IPS-20b (cell line): Measurements from ENCODE around the gene LHX3.

Experiments
- H3K27ac ChIP-seq: one replicate; pipeline ENCODE4 v1.5.1; 2013; ENCODE audit warnings: low read length
- H3K27me3 ChIP-seq: 2 replicates; pipeline ENCODE4 v1.6.1; 2013; ENCODE audit warnings: mild to moderate bottlenecking, low read length, inconsistent platforms; ENCODE audit not compliant: insufficient read depth
- H3K36me3 ChIP-seq: 2 replicates; pipeline ENCODE4 v1.6.1; 2013; ENCODE audit warnings: low read depth, mild to moderate bottlenecking, inconsistent platforms, low read length, moderate library complexity; ENCODE audit not compliant: insufficient read depth
- H3K4me1 ChIP-seq: 2 replicates; pipeline ENCODE4 v1.6.1; 2013; ENCODE audit warnings: mild to moderate bottlenecking, control low read depth, inconsistent platforms, low read length, moderate library complexity; ENCODE audit not compliant: insufficient read depth
- H3K4me3 ChIP-seq: 2 replicates; pipeline ENCODE4 v1.5.1; 2013; ENCODE audit warnings: mild to moderate bottlenecking, low read length, inconsistent platforms
- H3K9ac ChIP-seq: 2 replicates; pipeline ENCODE4 v1.6.1; 2013; ENCODE audit warnings: low read depth, mild to moderate bottlenecking, inconsistent platforms, low read length, moderate library complexity
- H3K9me3 ChIP-seq: 2 replicates; pipeline ENCODE4 v1.6.1; 2013; ENCODE audit warnings: mild to moderate bottlenecking, low read depth, low read length, inconsistent platforms; ENCODE audit not compliant: insufficient read depth

LHX3 gene

DNA sequence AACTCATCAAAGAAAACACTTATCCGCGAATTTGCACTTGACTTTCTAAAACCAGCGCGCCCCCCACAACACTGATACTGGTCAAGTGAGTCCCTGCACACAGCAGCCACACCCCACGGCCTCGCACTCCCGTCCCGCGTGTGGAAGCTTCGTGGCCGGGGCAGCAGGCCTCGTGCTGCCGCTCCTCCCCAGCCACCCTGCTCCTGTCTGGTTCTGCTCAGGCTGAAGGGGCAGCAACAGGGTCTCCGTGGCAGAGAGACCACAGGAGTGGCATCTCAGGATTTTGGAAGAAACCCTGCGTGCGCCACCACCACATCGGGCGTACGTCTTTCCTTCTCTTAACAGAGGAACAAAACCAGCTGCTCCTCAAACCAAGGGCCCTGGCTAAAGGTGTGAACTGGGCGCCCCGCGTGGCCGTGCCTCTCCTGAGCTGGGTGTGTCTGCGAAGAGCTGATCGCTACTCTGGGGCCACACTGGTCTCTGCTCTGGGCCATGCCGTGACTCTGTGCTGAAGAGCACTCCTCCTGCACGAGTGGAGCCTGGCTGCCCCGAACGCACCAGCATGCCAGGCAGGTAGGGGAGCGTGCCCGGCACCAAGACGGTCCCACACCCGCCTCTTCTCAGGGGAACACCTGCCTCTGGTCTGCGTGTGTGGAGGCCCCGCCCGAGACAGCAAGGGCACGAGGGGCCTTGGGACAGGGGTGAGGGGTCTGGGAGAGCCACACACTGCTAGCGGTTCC, 17.4 kb upstream of the LHX3 start:
- Histone ChIP-seq H3K27me3 (no peaks in the 10 kb centered on the region), H3K4me3 (no peak overlapping the region), H3K4me1 (no peaks in the 10 kb centered on the region), H3K27ac (no peak overlapping the region), H3K9me3 (no peaks in the 10 kb centered on the region), H3K36me3 (peaks cover 39% of the 10 kb centered on the region), H3K9ac (no peak overlapping the region)

DNA sequence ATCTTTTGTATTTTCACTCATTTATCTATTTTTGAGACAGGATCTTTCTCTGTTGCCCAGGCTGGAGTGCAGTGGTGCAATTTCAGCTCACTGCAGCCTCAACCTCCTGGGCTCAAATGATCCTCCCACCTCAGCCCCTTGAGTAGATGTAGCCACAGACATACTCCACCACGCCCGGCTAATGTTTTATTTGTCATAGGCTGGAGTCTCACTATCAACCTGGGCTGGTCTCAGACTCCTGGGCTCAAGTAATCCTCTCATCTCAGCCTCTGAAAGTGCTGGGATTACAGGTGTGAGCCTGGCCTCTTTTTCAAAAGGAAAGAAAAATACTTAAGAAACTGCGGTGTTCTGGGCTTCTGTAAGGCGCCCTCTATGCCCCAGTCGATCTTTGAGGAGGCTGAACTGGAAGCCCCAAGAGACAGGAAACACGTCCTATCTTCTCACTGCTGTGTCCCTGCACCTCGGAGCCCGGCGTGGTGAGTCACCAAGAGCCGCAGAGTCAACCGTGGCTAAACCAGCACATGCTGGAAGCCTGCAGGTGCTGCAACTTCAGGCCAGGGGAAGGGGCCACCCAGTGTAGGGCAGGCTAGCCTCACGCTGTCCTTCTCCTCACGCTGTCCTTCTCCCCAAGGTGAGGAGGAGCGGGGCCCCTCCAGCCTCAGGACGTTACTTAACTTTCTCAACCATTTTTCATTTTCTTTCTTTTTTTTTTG, 15.2 kb upstream of the LHX3 start:
- H3K27me3 ChIP-seq, result no peaks in the 10 kb centered on the region
- no peaks in the 10 kb centered on the region for H3K9me3 ChIP-seq
- no peak overlapping the region for H3K4me3 ChIP-seq
- H3K27ac ChIP-seq, result no peak overlapping the region
- H3K36me3 ChIP-seq, result peaks cover 52% of the 10 kb centered on the region
- no peak overlapping the region for H3K9ac ChIP-seq
- no peaks in the 10 kb centered on the region for H3K4me1 ChIP-seq

DNA sequence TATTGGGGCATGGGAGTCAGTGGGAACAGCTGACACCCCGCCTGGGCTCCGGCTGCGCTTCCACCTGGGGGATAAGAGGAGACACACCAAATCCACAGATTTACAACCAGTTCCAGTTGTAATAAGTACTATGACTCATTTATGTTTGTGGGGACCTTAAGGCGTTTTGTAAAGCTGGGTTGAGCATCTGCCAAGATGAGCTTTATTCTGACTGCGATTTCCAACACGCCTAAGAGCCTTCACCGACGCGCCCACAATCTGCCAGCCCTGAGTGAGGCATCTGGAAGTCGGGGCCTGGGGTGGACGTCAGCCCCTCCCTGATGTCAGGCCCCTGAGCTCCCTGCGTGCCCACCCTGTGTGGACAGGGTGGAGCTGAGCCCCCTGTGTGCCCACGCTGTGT, 14.3 kb upstream of the LHX3 start:
- H3K36me3 ChIP-seq, result peaks cover 61% of the 10 kb centered on the region
- no peak overlapping the region for H3K27ac ChIP-seq
- H3K9me3 ChIP-seq, result no peaks in the 10 kb centered on the region
- H3K4me1 ChIP-seq, result no peaks in the 10 kb centered on the region
- no peak overlapping the region for H3K4me3 ChIP-seq
- no peak overlapping the region for H3K9ac ChIP-seq
- no peaks in the 10 kb centered on the region for H3K27me3 ChIP-seq

DNA sequence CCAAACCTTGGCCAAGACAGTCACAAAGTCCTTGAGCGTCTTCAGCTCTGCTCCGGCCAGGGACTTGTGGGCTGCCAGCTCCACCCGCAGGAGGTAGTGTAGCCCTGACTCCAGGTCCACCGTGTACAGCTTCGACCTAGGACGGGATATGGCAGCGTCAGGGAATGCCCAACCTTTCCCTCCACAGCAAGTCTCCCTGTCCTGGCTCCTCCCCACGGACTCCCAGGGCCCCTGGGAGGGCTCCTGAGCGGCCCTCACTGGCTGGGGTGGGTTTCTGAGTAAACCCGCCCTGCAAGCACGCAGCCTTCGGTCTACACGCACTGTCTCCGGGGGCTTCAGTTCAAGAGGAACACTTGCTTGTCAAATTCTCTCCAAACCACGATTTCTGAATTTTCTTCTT, 13.7 kb upstream of the LHX3 start:
- peaks cover 61% of the 10 kb centered on the region for H3K36me3 ChIP-seq
- H3K4me3 ChIP-seq, result no peak overlapping the region
- no peaks in the 10 kb centered on the region for H3K4me1 ChIP-seq
- no peaks in the 10 kb centered on the region for H3K9me3 ChIP-seq
- no peaks in the 10 kb centered on the region for H3K27me3 ChIP-seq
- H3K27ac ChIP-seq, result no peak overlapping the region
- H3K9ac ChIP-seq, result no peak overlapping the region

DNA sequence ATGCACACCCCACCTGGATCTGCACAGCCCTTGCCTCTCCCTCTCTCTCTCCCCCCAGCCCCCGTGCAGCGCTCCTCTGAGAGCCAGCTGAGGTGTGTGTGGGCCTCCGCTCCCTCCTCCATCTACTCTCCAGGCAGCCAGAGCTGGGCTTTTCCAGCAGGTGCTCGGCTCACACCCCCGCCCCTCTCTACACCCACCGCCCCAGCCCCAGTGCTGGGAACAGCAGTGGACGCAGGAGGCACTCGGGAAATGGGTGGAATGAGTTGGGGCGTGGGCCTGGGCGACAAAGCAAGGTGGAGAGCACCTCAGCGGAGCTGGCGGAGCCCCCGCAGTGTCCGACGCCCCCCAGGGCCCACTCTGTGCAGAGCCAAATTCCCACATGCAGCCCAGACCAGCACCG, 13.3 kb upstream of the LHX3 start:
- Histone ChIP-seq H3K27ac (no peak overlapping the region), H3K4me1 (no peaks in the 10 kb centered on the region), H3K36me3 (peaks cover 61% of the 10 kb centered on the region), H3K27me3 (no peaks in the 10 kb centered on the region), H3K9me3 (no peaks in the 10 kb centered on the region), H3K9ac (no peak overlapping the region), H3K4me3 (no peak overlapping the region)

DNA sequence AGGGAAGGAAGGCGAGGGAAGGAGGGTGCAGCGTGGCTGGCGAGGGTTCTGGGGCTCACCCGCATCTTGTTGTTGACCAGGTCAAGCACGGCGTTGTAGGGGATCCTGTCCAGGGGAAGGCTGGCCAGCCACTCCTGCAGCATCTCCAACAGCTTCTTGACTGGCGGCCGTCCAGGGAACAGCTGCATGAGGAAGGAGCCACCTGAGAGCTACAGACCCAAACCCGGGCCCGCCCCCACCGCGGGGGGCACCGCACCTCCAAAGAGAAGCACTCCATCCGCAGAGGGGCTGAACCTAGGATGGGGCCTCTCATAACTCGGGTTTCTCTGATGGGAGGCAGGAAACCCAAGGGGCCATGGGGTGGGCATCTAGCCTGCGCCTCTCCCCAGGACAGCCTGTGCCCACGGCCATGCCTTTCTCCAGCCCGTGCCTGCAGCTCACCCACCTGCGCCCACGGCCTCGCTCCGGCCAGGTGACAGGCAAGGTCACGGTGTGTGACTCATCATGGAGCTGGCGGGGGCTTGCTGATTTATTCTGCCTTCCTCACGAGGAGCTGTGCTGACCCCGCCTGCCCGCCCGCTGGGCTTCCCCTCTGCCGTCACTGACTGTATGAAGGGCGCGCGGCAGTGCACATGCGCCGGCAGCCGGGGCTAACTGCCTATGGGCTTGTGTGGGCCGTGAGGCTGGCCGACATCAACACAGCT, 11.8 kb upstream of the LHX3 start:
- Histone ChIP-seq H3K4me1 (no peaks in the 10 kb centered on the region), H3K27me3 (no peaks in the 10 kb centered on the region), H3K9ac (no peak overlapping the region), H3K4me3 (no peak overlapping the region), H3K36me3 (peaks cover 60% of the 10 kb centered on the region), H3K27ac (no peak overlapping the region), H3K9me3 (no peaks in the 10 kb centered on the region)

DNA sequence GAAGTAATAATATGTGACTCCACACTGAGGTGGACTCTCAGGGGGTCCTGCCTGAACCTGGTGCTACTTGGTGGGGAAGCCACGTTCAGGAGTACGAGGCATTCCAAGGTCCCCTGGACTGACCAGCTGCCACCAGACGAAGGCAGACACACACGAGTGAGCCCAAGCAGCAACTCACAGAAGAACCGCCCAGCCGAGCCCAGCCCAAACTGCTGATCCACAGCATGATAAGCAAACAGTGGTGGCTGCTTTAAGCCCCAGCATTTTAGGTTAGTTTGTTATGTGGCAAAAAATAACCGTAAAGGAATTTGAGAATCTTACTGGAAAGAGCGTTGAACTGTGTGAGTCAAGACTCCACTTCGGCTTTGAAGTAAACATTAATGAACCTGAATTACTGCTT, 8.8 kb upstream of the LHX3 start:
- Histone ChIP-seq H3K4me1 (no peaks in the 10 kb centered on the region), H3K9ac (no peak overlapping the region), H3K27me3 (no peaks in the 10 kb centered on the region), H3K27ac (no peak overlapping the region), H3K4me3 (no peak overlapping the region), H3K36me3 (peaks cover 71% of the 10 kb centered on the region), H3K9me3 (no peaks in the 10 kb centered on the region)

DNA sequence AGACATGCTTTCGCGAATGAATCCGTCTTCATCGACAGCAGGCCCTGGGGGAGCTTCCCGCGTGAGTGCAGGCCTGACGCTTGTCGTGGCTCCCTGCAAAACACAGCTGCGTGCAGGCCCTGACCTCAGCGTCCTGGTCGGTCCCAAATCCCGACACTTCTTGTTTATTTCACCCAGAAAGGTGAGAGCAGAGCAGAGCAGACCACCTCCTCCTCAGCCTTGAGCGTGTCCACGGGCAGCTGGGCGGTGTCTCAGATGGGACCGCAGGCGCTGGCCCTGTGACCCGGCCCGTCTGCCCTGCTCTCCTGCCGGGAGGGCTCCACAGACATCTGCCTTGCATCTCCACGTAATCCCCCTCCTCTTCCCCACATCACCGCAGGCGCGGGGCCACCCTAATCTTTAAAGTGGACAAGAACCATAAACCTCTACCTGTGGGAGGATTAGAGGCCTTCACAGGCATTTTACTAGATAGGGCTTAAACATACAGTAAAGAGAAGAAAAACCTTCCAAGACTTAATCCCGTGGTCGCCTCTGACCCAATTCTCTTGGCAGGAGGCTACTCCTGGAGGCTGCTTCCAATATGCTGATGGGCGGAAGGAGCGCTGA, 7.5 kb upstream of the LHX3 start:
- H3K36me3 ChIP-seq, result peaks cover 70% of the 10 kb centered on the region
- H3K4me3 ChIP-seq, result no peak overlapping the region
- no peaks in the 10 kb centered on the region for H3K9me3 ChIP-seq
- H3K27ac ChIP-seq, result no peak overlapping the region
- no peaks in the 10 kb centered on the region; the same call in 1 of the 2 replicates for H3K27me3 ChIP-seq
- no peak overlapping the region for H3K9ac ChIP-seq
- H3K4me1 ChIP-seq, result no peaks in the 10 kb centered on the region

DNA sequence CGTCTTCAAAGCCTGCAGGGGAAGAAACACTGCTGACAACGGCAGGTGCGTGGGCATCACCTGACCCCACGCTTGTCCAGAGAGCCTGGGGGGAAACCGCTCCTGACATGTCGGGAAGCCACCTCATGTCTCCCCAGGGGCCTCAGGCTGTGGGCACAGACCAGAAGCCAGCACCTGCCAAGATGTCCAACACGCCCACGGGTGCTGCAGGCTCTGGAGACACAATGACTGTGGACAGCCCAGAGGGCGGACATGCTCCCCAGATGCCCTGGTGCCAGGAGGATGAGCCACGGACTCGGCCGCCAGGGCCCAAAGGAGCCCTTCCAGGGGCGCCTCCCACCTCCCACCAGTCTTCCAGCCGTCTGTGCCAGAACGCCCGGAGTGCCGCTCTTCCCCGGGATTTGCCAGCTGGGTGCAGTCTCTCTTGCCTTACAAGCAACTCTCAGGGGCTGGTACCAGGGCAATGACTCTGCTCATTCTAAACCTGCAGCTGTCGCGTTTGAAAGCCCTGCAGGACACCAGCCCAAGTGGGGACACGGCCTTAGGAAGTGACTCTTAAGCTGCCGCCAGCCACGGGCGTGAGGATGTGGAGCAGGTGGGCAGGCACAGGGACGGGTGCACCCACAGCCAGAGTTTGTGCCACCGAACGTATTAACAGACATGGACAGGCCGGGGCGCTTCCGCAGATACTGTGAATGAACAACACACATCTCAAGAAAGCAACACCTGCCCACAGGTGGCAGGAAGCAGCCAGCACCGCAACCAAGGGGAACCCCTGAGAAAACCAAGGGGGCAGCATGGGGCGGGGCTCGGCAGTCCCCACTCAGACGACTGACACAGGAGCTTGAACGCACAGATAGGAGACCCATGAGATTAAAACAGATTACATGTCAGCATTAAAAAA, 6.8 kb upstream of the LHX3 start:
- peaks cover 75% of the 10 kb centered on the region for H3K36me3 ChIP-seq
- no peak overlapping the region for H3K4me3 ChIP-seq
- no peaks in the 10 kb centered on the region for H3K9me3 ChIP-seq
- peaks cover 2% of the 10 kb centered on the region; the same call in 1 of the 2 replicates for H3K27me3 ChIP-seq
- no peak overlapping the region for H3K9ac ChIP-seq
- no peak overlapping the region for H3K27ac ChIP-seq
- no peaks in the 10 kb centered on the region for H3K4me1 ChIP-seq

DNA sequence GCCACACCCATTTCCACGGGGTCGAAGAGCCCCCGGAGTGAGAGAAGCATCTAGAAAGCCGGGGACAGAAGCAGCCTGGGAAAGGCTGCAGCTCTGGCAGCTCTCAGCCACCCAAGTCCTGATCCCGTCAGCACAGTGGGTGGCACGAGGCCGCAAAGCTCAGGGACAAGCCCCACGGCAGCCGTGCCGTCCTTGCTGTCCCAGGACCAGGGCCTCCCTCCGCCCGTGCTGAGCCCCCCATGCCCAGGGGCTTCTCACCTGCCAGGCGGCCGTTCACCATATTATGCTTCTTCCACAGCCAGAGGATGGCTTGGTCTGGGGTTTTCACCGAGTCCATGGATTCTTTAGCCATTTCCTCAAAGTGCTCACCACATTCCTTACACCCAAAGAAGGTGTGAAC, 6.1 kb upstream of the LHX3 start:
- Histone ChIP-seq H3K27ac (no peak overlapping the region), H3K27me3 (peaks cover 9% of the 10 kb centered on the region), H3K4me1 (no peaks in the 10 kb centered on the region), H3K36me3 (peaks cover 71% of the 10 kb centered on the region), H3K9ac (no peak overlapping the region), H3K9me3 (no peaks in the 10 kb centered on the region), H3K4me3 (no peak overlapping the region)

DNA sequence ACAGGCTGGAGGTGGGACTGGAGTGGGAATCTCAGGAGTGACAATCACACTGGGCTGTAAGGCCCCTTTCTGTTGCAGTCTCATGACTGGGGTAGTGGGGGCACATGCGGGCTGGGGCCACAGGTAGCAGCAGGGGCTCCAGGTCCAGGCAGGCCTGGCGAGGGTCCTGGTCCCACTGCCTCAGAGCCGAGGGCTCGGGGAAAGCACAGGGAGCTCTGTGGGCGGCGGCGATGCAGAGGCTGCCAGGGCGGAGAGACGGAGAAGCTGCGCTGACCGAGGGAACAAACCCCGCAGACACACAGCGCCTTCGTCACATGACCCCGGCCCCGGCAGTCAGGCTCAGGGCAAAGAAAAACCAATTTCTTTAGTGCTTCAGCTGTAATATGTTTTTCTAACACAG, 5.3 kb upstream of the LHX3 start:
- Histone ChIP-seq H3K36me3 (peaks cover 64% of the 10 kb centered on the region), H3K9me3 (no peaks in the 10 kb centered on the region), H3K4me1 (no peaks in the 10 kb centered on the region)

More for the DNA sequence above, 5.3 kb upstream of the LHX3 start:
- Histone ChIP-seq H3K27me3 (peaks cover 16% of the 10 kb centered on the region), H3K4me3 (no peak overlapping the region), H3K27ac (no peak overlapping the region), H3K9ac (no peak overlapping the region)
